GM12801 (cell line): ENCODE measurements around the gene KLHDC1.

Experiments
- CTCF ChIP-seq: IDR thresholded peaks from one replicate; pipeline ENCODE4 v1.5.1; 2011; ENCODE audit warnings: control low read depth; ENCODE audit not compliant: insufficient read length; ENCODE audit errors: extremely low read depth

KLHDC1 gene

GRCh38 chr14:49679271-49679670, 13.6 kb upstream of the KLHDC1 start:
- TF ChIP-seq CTCF: no peak

- TF ChIP-seq CTCF: no peak
These were observed 6.5 kb upstream of the KLHDC1 start for GRCh38 chr14:49686425-49686824.

GRCh38 chr14:49687942-49688700, 4.8 kb upstream of the KLHDC1 start, which contains the start of gene POLE2:
Gene POLE2 (minus strand): TSS chr14:49688214. CDS start chr14:49688203, 11 bp downstream.
- no peak for TF ChIP-seq CTCF

- TF ChIP-seq CTCF: no peak
These were observed 4.3 kb upstream of the KLHDC1 start for GRCh38 chr14:49688701-49689030.

- no peak for TF ChIP-seq CTCF
These were observed 1.9 kb upstream of the KLHDC1 start for GRCh38 chr14:49691031-49691430.

GRCh38 chr14:49692193-49692757, 645 bp upstream of the KLHDC1 start:
- no peak for TF ChIP-seq CTCF

GRCh38 chr14:49702725-49703124, 9.8 kb downstream of the KLHDC1 start:
- no peak for TF ChIP-seq CTCF
